Suprapubic skin (tissue), 3 donors: ENCODE data around the gene INTU.

Source experiments
- CTCF ChIP-seq, 2 donors: fragments of 200-600 bp in 1 of 2; fragments of 450-650 bp in 1 of 2; sonication (generic) in 1 of 2; IDR thresholded peaks; one replicate each; pipeline ENCODE4 v1.5.1; 2016 to 2019; ENCODE audit warnings: antibody characterized with exemption in 2 of 2, mild to moderate bottlenecking in 1 of 2, moderate library complexity in 1 of 2
- POLR2A ChIP-seq, 2 donors: fragments of 450-650 bp; IDR thresholded peaks; one replicate each; pipeline ENCODE4 v1.6.1; 2017; ENCODE audit warnings: antibody characterized with exemption in 2 of 2, mild to moderate bottlenecking in 2 of 2, moderate library complexity in 2 of 2

- TF ChIP-seq POLR2A (IDR thresholded peaks at IDR 0.05): no peak
- TF ChIP-seq CTCF (IDR thresholded peaks at IDR 0.05): no peak
These were observed 11.0 kb downstream of the INTU start for GRCh38 chr4:127643791-127644190.
